ENCODE results near the gene BAZ2B. TPM values are rescaled to one million over a fixed set of nuclear protein-coding genes. Genes with fewer than 3 reads are reported as not detected.

Gene BAZ2B
- total and polyA plus RNA-seq, 2 experiments from 2014 or later: 51.7 to 62.9 TPM

GRCh38 chr2:159419403-159419802 lies 196.9 kb downstream of the BAZ2B start:
- H3K4me3 Mint-ChIP-seq: no peak overlapping the region
- no peaks in the 10 kb centered on the region for H3K4me1 Mint-ChIP-seq
- H4K20me1 ChIP-seq (replicated peaks; ENCODE audit: insufficient read depth): no peaks in the 10 kb centered on the region
- DNase-seq (ENCODE audit: low spot score) (no peak), ATAC-seq (no peak)
- no peaks in the 10 kb centered on the region; the same call in 2 of the 3 replicates for H3K9me3 Mint-ChIP-seq
- H3K79me2 ChIP-seq (replicated peaks; ENCODE audit: insufficient read depth): no peaks in the 10 kb centered on the region
- no peaks in the 10 kb centered on the region for H3K27me3 ChIP-seq (ENCODE audit: insufficient read depth)
- H3K9me2 ChIP-seq (ENCODE audit: insufficient read depth): no peaks in the 10 kb centered on the region
- TF ChIP-seq ETS1 (IDR thresholded peaks at IDR 0.05) (no peak), JUNB (IDR thresholded peaks at IDR 0.05; ENCODE audit: unreplicated experiment) (no peak), ZNF331 (CRISPR knock-in tag; IDR thresholded peaks at IDR 0.05; ENCODE audit: low read depth) (no peak), REST (IDR thresholded peaks at IDR 0.05; ENCODE audit: unreplicated experiment) (no peak), EZH2 (IDR thresholded peaks at IDR 0.05; ENCODE audit: low read depth, unreplicated experiment) (no peak), EZH2phosphoT487 (IDR thresholded peaks at IDR 0.05; ENCODE audit: unreplicated experiment) (no peak), POLR2AphosphoS5 (IDR thresholded peaks at IDR 0.05; ENCODE audit: low read depth) (no peak), CREB1 (CRISPR knock-in tag; IDR thresholded peaks at IDR 0.05; ENCODE audit: low read depth) (no peak), NANOG (IDR thresholded peaks at IDR 0.05; ENCODE audit: borderline replicate concordance) (no peak), ZNF114 (CRISPR knock-in tag; IDR thresholded peaks at IDR 0.05) (no peak), STAT1 (IDR thresholded peaks at IDR 0.05; ENCODE audit: unreplicated experiment) (no peak)
- TF ChIP-seq, protein P1, sequence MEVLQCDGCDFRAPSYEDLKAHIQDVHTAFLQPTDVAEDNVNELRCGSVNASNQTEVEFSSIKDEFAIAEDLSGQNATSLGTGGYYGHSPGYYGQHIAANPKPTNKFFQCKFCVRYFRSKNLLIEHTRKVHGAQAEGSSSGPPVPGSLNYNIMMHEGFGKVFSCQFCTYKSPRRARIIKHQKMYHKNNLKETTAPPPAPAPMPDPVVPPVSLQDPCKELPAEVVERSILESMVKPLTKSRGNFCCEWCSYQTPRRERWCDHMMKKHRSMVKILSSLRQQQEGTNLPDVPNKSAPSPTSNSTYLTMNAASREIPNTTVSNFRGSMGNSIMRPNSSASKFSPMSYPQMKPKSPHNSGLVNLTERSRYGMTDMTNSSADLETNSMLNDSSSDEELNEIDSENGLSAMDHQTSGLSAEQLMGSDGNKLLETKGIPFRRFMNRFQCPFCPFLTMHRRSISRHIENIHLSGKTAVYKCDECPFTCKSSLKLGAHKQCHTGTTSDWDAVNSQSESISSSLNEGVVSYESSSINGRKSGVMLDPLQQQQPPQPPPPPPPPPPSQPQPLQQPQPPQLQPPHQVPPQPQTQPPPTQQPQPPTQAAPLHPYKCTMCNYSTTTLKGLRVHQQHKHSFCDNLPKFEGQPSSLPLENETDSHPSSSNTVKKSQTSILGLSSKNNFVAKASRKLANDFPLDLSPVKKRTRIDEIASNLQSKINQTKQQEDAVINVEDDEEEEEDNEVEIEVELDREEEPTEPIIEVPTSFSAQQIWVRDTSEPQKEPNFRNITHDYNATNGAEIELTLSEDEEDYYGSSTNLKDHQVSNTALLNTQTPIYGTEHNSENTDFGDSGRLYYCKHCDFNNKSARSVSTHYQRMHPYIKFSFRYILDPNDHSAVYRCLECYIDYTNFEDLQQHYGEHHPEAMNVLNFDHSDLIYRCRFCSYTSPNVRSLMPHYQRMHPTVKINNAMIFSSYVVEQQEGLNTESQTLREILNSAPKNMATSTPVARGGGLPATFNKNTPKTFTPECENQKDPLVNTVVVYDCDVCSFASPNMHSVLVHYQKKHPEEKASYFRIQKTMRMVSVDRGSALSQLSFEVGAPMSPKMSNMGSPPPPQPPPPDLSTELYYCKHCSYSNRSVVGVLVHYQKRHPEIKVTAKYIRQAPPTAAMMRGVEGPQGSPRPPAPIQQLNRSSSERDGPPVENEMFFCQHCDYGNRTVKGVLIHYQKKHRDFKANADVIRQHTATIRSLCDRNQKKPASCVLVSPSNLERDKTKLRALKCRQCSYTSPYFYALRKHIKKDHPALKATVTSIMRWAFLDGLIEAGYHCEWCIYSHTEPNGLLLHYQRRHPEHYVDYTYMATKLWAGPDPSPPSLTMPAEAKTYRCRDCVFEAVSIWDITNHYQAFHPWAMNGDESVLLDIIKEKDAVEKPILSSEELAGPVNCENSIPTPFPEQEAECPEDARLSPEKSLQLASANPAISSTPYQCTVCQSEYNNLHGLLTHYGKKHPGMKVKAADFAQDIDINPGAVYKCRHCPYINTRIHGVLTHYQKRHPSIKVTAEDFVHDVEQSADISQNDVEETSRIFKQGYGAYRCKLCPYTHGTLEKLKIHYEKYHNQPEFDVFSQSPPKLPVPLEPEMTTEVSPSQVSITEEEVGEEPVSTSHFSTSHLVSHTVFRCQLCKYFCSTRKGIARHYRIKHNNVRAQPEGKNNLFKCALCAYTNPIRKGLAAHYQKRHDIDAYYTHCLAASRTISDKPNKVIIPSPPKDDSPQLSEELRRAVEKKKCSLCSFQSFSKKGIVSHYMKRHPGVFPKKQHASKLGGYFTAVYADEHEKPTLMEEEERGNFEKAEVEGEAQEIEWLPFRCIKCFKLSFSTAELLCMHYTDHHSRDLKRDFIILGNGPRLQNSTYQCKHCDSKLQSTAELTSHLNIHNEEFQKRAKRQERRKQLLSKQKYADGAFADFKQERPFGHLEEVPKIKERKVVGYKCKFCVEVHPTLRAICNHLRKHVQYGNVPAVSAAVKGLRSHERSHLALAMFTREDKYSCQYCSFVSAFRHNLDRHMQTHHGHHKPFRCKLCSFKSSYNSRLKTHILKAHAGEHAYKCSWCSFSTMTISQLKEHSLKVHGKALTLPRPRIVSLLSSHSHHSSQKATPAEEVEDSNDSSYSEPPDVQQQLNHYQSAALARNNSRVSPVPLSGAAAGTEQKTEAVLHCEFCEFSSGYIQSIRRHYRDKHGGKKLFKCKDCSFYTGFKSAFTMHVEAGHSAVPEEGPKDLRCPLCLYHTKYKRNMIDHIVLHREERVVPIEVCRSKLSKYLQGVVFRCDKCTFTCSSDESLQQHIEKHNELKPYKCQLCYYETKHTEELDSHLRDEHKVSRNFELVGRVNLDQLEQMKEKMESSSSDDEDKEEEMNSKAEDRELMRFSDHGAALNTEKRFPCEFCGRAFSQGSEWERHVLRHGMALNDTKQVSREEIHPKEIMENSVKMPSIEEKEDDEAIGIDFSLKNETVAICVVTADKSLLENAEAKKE (CRISPR knock-in tag; IDR thresholded peaks at IDR 0.05): no peak
- TF ChIP-seq, protein P2, sequence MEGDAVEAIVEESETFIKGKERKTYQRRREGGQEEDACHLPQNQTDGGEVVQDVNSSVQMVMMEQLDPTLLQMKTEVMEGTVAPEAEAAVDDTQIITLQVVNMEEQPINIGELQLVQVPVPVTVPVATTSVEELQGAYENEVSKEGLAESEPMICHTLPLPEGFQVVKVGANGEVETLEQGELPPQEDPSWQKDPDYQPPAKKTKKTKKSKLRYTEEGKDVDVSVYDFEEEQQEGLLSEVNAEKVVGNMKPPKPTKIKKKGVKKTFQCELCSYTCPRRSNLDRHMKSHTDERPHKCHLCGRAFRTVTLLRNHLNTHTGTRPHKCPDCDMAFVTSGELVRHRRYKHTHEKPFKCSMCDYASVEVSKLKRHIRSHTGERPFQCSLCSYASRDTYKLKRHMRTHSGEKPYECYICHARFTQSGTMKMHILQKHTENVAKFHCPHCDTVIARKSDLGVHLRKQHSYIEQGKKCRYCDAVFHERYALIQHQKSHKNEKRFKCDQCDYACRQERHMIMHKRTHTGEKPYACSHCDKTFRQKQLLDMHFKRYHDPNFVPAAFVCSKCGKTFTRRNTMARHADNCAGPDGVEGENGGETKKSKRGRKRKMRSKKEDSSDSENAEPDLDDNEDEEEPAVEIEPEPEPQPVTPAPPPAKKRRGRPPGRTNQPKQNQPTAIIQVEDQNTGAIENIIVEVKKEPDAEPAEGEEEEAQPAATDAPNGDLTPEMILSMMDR (conservative IDR thresholded peaks at IDR 0.05; ENCODE audit: low read depth in 2 of 2): no peak
- H3K4me2 ChIP-seq: no peak overlapping the region
- no peak overlapping the region for H3K4me3 ChIP-seq
- no peaks in the 10 kb centered on the region for H3K4me1 ChIP-seq (ENCODE audit: insufficient read depth)
- H3F3A ChIP-seq (replicated peaks; ENCODE audit: low read depth): no peaks in the 10 kb centered on the region
- H3K27ac Mint-ChIP-seq: no peak overlapping the region
- peaks cover 22% of the 10 kb centered on the region; the same call in 2 of the 3 replicates for H3K36me3 Mint-ChIP-seq (ENCODE audit: low read depth)
- no peaks in the 10 kb centered on the region for H3K27me3 Mint-ChIP-seq (ENCODE audit: insufficient read depth, low read depth, poor library complexity)
- no peak overlapping the region for H2AFZ ChIP-seq
- no peaks in the 10 kb centered on the region for H3K36me3 ChIP-seq (ENCODE audit: insufficient read depth)
- H3K27ac ChIP-seq (ENCODE audit: low read depth): no peak overlapping the region

Data from GM23338 (cell line).